ENCODE data around the gene RNF212B.

DNA sequence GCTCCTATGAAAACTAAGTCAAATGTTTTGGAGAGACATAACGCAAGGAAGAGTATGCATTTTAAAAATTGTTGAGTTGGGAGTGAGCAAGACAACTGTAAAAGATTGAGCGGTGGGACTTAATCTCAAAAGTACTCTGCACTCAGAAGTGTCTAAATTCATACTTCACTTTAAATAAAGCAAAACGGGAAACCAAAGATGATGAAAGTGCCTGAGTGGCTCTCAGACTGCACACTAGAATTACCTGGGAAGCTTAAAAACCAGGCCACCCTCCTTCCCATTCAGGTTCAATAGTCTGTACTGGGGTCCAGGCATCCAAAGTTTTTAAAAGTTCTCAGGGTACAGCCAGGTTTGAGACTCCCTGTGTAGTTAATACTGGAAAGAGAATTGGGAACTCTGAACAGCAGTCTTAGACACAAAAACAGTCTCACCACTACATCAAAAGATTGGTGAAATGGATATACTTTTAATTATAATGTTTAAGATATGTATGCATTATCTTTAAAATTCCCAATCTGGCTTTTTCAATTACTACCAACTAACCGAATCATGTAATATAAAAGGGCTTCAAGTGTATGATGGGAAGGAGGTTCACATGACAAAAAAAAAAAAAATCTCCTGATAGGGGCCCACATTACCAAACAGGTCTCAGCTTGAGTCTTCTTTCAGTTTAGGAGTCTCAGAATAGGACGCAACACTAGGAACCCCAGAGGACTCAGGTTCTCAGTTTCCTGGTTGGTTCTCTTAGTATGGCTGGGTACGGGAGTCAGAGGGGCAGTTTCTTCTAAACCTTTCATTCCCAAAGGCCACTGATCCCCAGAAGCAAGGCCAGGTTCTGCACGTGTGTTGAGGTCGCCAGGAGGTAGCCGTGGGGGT lies 47.2 kb downstream of the RNF212B start:
- TF ChIP-seq, protein P1, sequence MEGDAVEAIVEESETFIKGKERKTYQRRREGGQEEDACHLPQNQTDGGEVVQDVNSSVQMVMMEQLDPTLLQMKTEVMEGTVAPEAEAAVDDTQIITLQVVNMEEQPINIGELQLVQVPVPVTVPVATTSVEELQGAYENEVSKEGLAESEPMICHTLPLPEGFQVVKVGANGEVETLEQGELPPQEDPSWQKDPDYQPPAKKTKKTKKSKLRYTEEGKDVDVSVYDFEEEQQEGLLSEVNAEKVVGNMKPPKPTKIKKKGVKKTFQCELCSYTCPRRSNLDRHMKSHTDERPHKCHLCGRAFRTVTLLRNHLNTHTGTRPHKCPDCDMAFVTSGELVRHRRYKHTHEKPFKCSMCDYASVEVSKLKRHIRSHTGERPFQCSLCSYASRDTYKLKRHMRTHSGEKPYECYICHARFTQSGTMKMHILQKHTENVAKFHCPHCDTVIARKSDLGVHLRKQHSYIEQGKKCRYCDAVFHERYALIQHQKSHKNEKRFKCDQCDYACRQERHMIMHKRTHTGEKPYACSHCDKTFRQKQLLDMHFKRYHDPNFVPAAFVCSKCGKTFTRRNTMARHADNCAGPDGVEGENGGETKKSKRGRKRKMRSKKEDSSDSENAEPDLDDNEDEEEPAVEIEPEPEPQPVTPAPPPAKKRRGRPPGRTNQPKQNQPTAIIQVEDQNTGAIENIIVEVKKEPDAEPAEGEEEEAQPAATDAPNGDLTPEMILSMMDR (IDR thresholded peaks at IDR 0.05) = no peak
- TF ChIP-seq POLR2A (IDR thresholded peaks at IDR 0.05) = no peak

Data from Peyer's patch (tissue), 4 donors.